GM12873 (cell line): ENCODE data around the gene ZNRF4.

Experiments used
- TF ChIP-seq, protein P1 (sequence below): IDR thresholded peaks from 2 replicates; pipeline ENCODE4 v1.5.1; 2012; ENCODE audit warnings: low read depth, mild to moderate bottlenecking, moderate library complexity, low read length, control low read depth; ENCODE audit not compliant: insufficient read depth; ENCODE audit errors: missing control alignments

ZNRF4 gene

DNA sequence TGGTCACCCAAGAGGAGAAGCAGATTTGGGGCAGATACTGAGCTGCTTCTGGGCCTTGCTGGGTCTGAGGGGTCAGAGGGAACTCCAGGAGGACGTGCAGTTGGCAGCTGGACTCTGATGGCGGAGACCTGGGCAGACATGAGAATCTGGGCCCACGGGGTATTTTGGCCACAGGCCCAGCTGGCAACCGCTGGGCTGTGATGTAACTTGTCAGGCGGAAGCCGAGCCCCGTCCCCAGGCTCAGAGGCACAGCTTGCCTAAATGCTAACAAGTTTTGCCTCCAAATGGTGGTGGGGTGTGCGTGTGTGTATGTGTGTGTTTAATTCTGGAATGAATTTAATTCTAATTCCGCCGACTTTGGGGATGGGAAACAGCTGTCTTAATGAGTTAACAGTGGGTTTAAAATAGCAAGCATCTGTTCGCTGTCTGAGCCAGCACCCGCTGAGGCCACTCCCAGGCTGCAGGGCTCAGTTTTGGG, 11.6 kb downstream of the ZNRF4 start:
- TF ChIP-seq, protein P1, sequence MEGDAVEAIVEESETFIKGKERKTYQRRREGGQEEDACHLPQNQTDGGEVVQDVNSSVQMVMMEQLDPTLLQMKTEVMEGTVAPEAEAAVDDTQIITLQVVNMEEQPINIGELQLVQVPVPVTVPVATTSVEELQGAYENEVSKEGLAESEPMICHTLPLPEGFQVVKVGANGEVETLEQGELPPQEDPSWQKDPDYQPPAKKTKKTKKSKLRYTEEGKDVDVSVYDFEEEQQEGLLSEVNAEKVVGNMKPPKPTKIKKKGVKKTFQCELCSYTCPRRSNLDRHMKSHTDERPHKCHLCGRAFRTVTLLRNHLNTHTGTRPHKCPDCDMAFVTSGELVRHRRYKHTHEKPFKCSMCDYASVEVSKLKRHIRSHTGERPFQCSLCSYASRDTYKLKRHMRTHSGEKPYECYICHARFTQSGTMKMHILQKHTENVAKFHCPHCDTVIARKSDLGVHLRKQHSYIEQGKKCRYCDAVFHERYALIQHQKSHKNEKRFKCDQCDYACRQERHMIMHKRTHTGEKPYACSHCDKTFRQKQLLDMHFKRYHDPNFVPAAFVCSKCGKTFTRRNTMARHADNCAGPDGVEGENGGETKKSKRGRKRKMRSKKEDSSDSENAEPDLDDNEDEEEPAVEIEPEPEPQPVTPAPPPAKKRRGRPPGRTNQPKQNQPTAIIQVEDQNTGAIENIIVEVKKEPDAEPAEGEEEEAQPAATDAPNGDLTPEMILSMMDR: no peak

DNA sequence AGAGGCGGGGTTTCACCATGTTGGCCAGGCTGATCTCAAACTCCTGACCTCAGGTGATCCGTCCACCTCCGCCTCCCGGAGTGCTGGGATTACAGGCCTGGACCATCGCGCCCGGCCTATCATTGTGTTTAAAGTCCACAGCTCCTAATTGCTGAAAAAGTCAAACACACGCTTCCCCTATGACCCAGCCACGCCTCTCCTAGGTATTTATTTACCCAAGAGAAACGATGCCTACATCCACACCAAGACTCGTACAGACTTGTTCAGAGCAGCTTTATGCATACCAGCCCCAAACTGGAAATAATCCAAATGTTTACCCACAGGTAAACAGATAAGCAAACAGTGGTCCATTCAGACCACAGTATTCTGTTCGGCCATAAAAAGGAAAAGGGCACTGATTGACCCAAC, 15.1 kb downstream of the ZNRF4 start:
- TF ChIP-seq, protein P1: no peak

DNA sequence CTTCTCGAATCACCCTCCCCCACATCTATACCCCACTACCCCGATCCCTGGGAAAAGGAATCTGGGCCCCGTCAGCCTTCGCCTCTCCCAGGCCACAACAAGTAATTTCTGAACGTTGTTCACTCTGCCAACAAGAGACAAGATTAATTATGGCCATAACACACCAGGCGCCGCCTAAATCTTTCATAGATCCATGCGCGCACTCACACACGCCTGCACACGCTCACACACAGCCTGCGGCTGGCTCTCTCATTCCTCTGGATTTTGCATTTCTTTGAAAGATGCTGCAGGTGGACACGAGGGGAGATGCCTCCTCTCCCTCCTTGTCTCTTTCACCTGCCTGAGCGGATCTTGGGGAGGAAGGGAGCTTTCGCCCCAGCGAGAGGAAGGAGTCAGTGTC, 17.1 kb downstream of the ZNRF4 start:
- TF ChIP-seq, protein P1: no peak

DNA sequence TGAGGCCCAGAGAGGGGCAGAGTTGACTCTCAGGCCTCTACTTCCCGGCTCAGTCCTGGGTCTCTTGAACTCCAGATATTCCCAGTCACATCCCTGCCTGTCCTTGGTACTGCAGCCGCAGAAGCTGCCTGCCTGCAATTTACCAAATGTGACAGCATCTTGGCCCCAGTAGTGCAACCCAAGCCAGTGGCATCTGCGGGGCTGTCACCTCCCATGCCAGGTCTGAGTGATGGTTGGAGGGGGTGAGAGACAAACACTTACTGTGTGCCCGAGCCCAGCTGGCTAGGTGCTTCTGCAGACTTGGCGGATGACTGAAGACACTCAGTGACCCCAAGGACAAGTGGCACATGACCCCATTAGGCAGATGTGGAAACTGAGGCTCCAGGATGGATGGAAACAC, 18.4 kb downstream of the ZNRF4 start:
- TF ChIP-seq, protein P1: no peak

DNA sequence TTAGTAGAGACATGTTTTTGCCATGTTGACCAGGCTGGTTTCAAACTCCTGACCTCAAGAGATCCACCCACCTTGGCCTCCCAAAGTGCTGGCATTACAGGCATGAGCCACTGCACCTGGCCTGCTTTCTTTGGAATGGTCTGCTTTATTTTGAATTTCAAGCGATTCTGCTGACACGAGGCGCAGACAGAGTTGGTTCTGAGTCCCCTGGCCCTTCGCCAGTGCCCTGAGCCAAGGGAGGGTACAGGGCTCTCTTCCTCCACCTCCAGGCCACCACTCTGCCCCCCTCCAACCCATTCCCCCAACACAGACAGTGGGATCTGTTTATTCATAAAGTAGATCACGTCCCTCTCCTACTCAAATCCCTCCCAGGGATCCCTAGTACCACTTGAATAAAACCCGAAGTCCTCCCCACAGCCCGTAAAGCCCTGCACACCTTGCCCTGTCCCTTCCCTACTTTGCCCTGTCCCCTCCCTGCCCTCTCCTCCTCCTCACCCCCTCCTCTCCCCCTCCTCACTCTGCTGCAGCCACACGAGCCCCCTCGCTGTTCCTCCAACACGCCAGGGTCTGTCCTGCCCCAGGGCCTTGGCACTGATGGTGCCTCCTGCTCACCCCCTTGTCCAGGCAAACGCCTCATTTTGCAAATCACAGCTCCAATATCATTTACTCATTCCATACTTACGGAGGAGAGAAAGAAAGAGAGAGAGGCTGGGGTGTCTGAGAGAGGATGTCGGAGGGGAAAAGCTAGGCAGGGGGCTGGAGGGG, 22.4 kb downstream of the ZNRF4 start:
- TF ChIP-seq, protein P1: no peak

DNA sequence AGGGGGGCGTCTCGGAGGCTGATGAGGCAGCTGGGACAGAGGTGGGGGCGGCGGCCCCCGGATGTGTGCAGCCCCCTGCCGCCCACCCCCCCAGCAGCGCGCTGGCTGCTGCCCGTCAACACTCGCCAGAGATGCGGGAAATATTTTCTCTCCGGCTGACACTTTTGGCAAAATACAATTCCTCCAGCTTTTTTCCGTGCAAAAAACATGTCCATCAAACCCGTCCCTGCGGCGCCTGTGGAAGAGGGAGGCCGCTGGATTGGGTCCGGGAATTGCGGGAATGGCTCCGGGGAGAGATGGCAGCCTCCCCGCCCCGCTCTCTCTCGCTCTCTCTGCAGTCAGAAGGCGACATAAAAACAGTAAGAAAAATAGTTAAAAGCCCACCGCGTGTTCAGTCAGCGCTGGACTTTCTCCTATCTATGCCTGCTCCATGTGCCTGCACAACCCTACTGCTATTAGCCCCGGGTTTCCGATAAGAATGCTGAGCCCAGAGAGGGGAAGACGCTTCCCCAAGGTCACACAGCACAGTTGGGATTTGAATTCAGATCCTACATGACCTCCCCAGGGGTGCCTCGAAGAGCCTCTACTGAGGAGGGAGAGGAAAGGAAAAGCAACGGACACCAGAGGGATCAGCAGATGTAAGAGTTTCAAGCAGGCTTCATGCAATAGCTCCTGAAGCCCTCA, 23.2 kb downstream of the ZNRF4 start:
- TF ChIP-seq, protein P1: no peak

DNA sequence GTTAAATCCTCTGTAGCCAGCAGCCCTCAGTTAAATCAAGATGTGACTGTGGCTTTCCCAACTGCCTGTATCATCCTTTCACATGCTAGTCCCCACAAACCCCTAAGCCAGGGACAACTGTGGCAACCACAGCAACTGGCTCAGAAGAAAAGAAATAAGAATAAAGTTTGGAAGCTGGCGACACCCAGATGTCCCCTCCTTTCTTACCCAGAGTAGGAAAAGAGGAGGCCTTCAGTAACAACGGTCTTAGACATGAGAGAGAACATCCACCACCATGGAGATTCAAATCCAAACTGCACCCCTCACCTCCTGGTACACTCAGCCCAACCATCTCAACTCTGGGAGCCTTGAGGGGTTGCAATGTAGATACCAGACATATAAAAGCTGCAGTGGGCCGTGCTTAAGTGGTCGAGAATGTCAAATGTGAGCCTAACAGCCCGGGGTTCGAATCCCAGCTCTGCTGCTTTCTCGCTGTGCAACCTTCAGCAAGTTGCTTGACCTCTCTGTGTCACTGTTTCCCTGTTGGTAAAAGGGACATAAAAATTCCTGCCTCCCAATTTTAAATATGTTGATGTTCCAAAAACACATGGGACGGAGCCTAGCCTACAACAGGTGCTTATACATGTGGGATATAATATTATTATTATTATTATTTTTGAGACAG, 23.8 kb downstream of the ZNRF4 start:
- TF ChIP-seq, protein P1: no peak
